Kidney epithelial cell (primary cell): ENCODE data around the gene UPK2. TPM values are rescaled to one million over a fixed set of nuclear protein-coding genes. Genes with fewer than 3 reads are reported as not detected.

Experiments
- DNase-seq: peaks from one replicate; pipeline ENCODE4 v3.0.0-alpha.2; 2010; ENCODE audit warnings: low read depth
- H3K27me3 ChIP-seq: 2 replicates; pipeline ENCODE4 v1.6.0; 2011; ENCODE audit warnings: low read length; ENCODE audit not compliant: control insufficient read depth, insufficient read depth
- H3K36me3 ChIP-seq: 2 replicates; pipeline ENCODE4 v1.5.1; 2011; ENCODE audit warnings: low read length; ENCODE audit not compliant: control insufficient read depth, insufficient read depth
- H3K4me3 ChIP-seq: 2 replicates; pipeline ENCODE4 v1.5.1; 2011; ENCODE audit warnings: low read depth, mild to moderate bottlenecking, control low read depth, low read length
- total RNA-seq: library from RNA; depleted of rRNA; stranded (reverse); fragments of >200 nt; gene quantifications from 2 replicates; pipeline ENCODE4 v1.2.3, GENCODE V29; 2015
- TF ChIP-seq, protein P1 (sequence below): IDR thresholded peaks from 2 replicates; pipeline ENCODE4 v1.5.1; 2011; ENCODE audit warnings: mild to moderate bottlenecking, moderate library complexity, low read length, control low read depth, inconsistent platforms; ENCODE audit not compliant: insufficient read depth, poor library complexity, severe bottlenecking

Gene UPK2
- 0.25 TPM in 1 of 2 replicates, not detected in the other for total RNA-seq

DNA sequence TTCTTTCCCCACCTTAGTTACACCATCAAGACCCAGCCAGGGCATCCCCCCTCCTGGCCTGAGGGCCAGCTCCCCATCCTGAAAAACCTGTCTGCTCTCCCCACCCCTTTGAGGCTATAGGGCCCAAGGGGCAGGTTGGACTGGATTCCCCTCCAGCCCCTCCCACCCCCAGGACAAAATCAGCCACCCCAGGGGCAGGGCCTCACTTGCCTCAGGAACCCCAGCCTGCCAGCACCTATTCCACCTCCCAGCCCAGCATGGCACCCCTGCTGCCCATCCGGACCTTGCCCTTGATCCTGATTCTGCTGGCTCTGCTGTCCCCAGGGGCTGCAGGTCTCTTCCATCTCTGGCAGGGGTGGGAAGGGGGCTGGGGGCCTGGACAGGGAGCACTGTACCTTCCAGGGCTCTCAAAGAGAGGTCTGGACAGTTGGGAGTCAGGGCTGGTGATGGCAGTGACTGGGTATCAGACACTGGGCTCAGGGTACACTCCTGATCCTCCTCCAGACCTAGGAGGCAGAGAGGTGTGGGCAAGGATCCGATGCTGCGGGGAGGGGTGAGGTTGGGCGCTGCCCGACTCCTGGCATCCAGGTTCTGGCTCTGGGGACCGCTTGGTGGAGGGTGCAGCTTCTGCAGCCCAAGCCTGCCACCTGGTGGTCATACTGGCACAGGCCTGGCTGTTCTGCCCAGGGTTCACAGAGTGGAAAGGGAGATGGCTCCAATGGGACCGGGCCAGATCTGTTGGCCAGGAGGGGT is at the start of gene UPK2:
TSS of gene UPK2 (plus strand) at position 205 of the 753 bp plus-strand sequence. CDS start at position 258, 53 bp downstream.
- Histone ChIP-seq H3K27me3 (peaks cover 17% of the 10 kb centered on the region), H3K36me3 (no peaks in the 10 kb centered on the region), H3K4me3 (no peak within 1 kb of the TSS)
- TF ChIP-seq, protein P1, sequence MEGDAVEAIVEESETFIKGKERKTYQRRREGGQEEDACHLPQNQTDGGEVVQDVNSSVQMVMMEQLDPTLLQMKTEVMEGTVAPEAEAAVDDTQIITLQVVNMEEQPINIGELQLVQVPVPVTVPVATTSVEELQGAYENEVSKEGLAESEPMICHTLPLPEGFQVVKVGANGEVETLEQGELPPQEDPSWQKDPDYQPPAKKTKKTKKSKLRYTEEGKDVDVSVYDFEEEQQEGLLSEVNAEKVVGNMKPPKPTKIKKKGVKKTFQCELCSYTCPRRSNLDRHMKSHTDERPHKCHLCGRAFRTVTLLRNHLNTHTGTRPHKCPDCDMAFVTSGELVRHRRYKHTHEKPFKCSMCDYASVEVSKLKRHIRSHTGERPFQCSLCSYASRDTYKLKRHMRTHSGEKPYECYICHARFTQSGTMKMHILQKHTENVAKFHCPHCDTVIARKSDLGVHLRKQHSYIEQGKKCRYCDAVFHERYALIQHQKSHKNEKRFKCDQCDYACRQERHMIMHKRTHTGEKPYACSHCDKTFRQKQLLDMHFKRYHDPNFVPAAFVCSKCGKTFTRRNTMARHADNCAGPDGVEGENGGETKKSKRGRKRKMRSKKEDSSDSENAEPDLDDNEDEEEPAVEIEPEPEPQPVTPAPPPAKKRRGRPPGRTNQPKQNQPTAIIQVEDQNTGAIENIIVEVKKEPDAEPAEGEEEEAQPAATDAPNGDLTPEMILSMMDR = peak; percentile 97
- peak; percentile 14 for DNase-seq

DNA sequence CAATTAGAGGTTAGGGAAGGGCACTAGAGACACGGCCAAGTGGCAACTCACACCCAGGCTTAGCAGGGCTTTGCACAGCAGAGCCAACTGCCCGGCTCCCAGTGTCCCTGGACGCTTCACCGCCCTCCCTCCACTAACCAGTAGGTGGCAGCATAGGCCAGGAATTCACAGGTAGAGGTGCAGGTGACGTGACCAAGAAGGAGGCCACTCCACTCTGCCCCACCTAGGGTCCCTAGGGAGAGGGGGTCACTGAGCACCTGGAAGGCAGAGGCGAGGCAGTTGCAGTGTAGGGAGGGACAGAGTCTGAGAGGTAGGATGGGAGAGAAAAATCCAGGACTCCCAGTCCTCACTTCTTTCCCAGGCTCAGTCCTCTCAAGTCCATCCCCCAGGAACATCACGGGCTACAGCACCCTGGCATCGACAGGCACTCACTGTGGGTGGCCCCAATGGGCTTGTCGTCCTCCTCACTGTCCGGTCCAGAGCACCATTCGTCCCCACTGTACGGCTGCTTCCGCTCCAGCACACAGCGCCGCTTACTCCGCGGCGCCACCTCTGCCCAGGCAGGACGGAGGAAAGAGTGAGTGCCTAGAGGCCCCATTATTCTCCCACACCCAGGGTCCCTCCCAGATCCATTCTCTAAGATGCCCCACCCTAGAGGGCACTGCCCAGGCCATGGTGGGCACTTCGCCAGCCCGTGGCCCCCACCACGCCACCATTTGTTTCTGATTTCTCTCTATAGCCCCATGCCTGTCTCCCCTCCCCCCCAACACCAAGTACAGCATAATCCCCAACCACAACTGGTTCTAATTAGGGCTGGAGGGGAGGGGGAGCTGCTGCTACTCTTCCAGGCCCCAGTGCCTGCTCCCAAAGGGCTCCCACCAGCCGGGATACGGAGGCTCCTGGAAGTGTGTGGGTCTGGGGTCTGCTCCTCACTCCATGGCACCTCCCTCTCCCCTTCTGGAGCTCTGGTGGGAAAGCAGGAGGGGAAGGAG is 48.8 kb upstream of the UPK2 start:
- DNase-seq = no peak
- TF ChIP-seq, protein P1 = peak; percentile 86
- Histone ChIP-seq H3K4me3 (no peak overlapping the region), H3K27me3 (no peaks in the 10 kb centered on the region), H3K36me3 (peaks cover 1% of the 10 kb centered on the region)

DNA sequence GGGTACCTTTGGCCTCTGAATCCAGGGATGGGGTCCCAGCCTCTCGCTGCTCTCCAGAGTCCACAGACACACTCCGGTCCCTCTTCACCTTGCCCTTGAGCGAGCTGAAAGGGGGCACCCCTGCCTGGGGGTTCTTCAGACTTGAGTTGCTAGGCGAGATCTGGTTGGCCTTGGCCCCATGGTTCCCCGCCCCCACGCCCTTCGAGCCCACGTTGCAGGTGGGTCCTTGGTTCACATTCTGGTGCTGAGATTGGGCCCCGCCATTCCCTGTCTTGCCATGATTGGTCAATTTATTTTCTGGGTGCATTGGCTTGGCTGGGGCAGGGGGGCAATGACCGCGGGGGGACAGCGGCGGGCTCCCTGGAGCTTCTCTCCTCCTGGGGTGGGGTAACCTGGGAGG is 47.8 kb upstream of the UPK2 start:
- TF ChIP-seq, protein P1 = no peak
- DNase-seq = no peak
- Histone ChIP-seq H3K36me3 (peaks cover 1% of the 10 kb centered on the region), H3K27me3 (no peaks in the 10 kb centered on the region), H3K4me3 (no peak overlapping the region)

- DNase-seq = no peak
- TF ChIP-seq, protein P1 = no peak
- Histone ChIP-seq H3K4me3 (peak overlapping the region; percentile 34), H3K27me3 (no peaks in the 10 kb centered on the region), H3K36me3 (no peaks in the 10 kb centered on the region)
Measured at GRCh38 chr11:118908901-118909618, 47.0 kb upstream of the UPK2 start.

DNA sequence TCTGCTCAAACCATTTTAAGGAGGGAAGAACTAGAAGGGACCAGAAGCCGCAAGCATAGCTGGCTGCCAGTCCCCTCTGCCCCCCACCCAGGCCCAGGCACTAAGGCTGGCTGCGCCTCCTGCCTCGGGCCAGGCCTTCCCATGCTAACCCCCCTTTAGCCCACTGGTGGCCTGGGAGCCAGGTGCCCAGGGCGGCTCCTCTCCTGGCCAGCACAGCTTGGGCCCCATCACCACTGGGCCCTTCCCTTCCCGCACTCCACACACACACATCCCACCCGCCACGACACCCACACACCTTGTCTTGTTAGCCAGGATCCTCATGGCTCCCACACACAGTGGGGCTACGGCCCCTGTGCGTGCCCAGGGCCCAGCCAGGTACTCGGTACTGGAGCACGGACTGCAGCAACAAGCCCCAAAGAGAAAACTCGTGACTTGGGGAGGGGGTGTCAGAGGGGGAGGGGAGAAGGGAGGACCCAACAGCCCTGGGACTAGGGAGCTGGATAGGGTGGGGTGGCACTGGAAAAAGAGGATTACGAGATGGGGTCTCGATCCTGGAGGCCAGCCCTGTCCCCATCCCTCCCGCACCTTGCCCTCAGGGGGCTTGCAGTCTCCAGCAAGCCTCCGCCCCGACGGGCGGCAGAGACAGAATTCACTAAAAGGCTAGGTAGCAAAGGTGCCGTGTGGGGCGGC is 46.3 kb upstream of the UPK2 start:
- H3K27me3 ChIP-seq = no peaks in the 10 kb centered on the region
- H3K4me3 ChIP-seq = peak overlapping the region; percentile 34
- no peak for DNase-seq
- no peaks in the 10 kb centered on the region for H3K36me3 ChIP-seq
- TF ChIP-seq, protein P1 = no peak
